ENCODE results near the gene AAMP. TPM values are rescaled to one million over a fixed set of nuclear protein-coding genes. Genes with fewer than 3 reads are reported as not detected.

The AAMP gene
- polyA plus RNA-seq, 10 donors, result 70.4 to 105 (median 83.8) TPM

DNA sequence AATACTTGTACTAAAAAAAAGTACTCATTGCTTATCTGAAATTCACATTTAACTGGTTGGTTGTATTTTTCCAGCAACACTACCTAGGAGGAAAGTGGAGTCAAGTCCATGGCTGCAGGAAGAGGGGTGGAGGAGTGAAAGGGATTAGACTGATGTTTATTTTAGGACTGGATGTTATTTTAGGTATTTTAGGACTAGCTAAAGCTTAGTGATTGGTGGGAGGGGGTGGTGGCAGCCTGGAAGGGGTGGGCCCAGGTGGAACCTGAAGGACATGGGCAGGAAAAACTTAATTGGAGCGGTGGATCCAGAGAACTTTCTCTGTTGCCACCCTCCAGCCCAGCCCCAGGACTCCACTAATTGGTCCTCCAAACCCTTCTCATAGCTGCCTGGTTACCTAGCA is 26.3 kb upstream of the AAMP start:
- DNase-seq, result no peak

GRCh38 chr2:218295029-218295428 is 25.1 kb upstream of the AAMP start:
- DNase-seq, result no peak

- no peak for DNase-seq
Observed at GRCh38 chr2:218294430-218295022, 24.6 kb upstream of the AAMP start.

DNA sequence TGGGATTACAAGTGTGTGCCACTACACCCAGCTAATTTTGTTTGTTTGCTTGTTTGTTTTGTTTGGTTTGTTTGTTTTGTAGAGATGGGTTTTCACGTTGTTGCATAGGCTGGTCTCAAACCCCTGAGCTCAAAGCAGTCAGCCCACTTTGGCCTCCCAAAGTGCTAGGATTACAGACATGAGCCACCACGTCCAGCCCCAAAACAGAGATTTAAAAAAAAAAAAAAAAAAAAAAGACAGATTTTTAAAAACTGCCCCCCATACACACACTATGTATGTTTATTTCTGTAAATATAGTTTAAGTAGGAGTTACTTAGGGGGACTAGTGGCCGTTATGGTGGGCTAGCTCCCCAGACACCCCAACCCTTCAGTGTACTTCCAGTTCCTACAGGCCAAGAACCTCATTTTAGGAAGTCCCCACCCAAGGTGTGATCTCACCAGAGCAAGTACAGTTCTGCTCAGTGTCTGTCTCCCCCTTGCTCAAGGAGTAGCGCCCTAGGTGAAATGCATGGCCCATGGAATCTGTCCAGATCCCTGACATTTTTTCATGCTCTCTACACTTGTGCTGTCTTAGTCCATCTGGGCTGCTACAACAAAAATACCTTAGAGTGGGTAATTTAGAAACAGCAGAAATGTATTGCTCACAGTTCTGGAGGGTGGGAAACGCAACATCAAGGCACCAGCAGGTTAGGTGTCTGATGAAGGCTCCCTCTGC is 23.9 kb upstream of the AAMP start:
- no peak for DNase-seq

- peak; percentile 74 to 92 (median 85) for DNase-seq
Observed at GRCh38 chr2:218292048-218293014, 22.4 kb upstream of the AAMP start, which contains the start of gene TMBIM1. Gene TMBIM1 (minus strand): TSS chr2:218292503. CDS start chr2:218282141, 10,362 bp downstream.

DNA sequence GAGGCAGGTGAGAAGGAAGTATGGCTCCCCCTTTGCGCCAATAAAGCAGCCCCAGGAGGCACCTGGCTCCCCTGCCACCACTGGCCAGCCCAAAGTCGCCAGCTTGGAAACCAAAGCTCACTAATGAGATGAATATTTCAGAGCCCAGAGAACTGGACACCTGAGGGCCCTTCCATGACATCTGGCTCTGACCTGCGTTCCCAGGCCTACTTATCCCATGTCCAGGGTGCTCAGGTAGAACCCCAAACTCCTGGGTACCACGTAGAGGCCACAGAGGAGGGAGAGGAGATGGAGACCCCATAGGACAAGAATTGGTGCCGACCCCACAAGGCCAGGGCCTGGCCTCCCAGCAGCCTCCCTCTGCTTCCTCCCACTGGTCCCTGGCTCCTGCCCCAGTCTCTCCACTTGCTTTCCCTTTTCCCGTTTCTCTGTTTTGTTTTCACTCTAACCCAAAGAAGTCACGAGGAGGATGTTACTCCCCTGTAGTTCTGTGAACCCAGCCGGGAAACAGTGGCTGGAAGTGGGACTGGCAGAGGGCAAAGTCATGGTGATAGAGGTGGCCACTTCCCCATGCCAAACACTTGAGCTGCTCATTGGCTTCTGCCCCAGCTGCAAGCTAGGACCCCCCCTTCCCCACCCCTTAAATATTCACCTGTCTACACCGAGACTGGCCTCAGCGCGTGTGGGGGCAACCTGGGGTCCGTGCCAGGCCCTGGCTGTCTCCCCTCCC is 21.5 kb upstream of the AAMP start:
- DNase-seq, result no peak

DNA sequence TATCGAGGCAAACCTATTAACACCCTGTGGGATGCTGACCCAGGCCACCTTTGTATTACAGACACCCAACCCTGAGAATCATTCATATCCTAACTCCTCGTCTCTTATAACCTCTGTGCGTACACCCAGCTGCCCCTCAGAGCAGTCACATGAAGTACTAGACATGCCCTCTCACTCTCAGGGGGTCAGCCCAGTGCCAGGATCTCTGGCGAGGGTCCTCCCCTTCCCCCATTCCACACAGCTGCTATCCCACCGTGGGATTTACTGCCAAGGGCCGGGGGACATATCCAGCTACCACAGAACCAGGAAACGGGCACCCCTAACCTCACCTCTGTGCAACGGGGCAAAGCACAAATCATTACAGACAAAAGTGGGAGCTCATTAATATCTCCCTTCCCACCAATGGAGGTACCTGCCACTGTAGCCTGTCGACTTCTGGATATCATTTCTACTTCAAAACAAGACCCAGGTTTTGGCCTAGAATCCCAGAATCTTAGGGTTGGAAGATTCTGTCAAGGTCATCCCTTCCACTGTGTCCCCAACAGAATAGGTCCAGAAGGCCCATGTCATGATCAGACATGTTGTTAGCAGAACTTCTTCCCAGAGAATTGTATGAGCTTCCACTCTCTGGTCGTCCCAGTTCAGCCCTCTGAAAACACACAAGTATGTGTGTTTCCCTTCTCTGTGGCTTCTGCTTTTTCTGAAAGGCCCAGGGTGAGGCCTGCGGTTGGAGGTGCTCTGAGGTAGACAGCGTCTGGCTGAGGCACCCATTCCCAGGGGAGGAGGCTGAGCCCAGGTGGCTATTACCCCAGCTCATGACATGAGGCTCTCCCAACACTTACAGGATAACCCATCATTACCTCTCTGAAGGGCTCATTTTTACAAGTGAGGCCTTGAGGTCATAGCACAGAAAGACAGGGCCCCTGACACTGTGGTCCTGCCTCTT is 20.7 kb upstream of the AAMP start:
- no peak for DNase-seq

DNA sequence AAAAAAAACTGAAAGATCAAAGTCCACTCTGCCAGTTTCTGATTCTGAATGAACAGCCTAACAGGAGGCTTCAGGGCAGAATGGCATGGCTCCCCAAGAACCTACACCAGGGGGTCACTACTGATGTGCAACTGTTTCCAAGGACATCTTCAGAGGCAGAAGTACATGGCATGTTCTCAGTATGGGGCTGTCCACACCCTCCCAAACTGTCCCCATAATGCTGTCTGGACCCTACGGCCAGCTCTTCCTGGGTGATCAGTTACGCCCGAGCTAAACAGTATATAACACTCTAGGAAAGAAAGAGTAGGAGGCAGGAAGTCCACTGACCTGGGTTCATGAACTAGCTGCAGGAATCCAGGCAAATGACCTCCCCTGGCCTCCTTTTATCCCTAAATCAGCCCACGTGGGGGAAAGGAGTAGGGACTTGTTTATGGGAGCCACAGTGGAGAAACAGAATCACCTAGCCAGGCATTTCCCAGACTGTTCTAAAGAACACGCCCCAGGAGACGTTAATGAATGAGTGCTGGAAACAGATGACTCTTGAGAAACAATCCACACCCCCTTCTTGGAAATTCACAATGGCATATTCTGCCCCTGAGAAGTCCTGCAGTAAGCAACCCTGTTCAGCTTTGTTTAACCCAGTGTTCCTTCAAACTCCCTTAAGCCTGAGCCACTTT is 19.8 kb upstream of the AAMP start:
- DNase-seq, result peak in 1 of 3 donors; percentile 36

- peak; percentile 93 to 96 (median 94) for DNase-seq
Observed at GRCh38 chr2:218286570-218287459, 16.9 kb upstream of the AAMP start.

DNA sequence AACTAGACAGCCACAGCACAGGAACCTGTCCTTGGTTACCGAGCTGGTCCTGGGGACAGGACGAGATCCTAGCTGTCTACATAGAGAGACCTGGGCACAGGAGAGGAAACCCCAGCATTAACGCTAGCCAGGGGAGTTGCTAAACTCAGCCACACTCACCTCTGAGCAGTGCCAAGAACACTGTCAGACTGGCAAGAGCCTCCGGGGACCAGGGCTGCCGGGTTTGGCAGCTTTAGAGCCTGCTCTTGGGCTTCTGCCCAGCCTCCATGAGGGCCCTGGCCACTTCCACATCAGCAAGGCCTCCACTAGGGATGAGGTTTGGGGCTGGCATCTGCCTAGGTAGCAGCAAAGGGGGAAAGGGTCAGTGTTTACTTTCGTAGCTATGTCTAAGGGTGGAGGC is 15.7 kb upstream of the AAMP start:
- no peak for DNase-seq

DNA sequence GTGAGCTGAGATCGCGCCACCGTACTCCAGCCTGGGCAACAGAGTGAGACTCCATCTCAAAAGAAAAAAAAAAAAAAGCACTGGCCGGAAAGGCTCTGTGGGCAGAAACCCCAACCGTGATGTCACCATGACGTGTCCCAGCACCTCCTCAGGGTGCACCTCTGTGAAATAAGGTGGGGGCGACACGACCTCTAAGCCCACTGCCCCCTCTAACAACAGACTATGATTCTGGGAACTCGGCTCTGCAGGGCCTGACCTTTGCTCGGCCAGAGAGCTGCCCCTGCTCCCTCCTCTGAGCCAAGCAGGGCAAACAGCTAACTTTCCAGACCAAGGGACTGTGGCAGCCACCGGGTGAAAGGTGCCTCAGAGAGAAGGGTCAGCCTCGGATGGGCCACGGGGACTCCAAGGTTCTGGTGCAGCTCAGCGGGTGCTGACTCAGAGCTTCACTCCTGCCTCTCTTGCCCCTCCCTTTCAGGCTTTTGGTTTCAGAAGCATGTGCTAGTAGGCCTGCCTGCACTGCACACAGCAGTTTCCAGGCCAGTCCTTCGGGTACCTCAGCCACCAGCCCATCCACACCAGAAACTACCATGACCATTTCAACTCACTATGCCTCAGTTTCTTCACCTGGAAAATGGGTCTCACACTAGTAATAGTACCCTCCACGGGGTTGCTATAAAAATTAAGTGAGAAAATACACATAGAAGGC is 14.3 kb upstream of the AAMP start:
- DNase-seq, result no peak

GRCh38 chr2:218282173-218282991 is 12.4 kb upstream of the AAMP start:
- no peak for DNase-seq

DNA sequence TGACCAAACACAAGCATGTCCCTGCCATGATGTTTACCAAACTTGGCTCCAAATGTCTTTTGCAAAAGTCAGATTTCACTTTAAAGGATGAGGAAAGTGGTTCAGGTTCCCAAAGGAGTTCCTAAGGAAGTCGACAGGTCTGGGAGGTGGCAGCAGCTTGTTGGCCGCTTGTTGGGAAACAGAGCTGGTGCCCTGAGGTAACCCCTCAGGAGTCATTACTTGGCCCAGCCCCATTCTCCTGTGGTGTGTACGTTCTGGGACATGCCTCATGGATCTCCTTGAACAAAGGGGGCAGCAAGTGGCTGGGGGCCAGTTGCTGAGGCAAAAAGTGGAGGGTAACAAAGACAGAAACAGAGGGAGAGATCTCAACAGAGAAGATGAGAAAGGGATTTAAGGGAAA is 11.5 kb upstream of the AAMP start:
- no peak for DNase-seq

DNA sequence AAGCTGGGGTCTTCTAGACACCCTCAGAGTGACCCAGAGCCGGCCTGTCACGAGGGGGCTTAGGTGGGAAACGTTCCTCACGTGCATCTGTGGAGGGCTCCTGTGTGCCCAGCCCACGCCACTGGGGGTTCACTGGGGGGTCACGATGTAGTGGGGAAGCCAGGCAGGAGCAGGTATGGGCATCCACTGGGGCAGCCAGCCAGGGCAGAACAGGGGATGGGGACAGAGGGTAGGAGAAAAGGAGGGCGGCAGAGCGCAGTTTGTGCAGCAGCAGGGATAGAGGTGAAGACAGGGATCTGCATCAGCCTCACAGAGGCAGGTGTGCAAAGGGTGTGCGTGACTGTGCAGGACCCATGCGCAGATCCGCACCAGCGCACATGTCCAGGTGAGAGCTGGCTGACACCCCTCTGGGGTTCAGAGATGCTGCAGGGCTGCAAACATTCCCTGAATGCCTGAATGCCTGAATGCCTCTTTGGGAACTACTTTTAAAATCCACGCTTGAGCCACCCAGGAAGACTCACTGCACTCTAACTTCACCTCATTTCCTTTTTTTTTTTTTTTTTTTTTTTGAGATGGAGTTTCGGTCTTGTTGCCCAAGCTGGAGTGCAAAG is 10.4 kb upstream of the AAMP start:
- DNase-seq, result no peak

DNA sequence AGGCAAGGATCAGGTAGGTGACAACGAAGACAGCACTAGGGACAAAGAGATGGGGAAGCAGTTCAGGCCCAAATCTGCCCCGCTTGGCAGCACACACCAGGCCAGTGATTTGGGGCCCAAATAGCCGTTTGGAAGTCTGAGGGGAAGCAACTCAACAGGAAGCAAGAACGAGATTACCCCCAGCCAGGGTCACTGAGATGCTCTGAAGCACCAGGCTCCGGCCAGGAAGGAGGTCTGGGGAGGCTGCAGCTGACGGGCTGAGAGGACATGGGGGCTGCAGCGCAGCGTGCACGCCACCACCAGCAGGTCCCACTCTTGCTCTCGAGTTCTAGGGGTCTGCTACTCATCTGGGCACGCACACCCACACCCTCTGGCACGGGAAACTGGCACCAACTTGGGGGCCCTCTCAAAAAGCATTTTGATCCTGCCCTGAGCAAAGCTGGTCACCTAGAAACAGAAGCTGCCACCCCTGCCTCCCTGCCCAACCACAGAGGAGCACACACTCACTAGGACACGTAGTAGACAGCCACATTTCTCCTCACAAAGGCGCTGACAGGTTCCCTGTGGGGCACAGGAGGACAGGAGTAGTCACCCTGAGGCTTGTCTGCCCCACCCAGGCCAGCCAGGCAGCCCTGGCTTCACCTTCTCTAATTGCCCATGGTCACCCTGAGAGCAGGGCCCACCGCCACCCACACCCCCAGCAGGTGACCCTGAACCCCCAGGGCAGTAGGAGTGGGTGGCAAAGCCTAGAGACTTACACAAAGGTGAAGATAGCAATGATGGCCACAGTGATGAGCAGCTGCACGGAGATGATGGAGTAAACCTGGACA is 8.8 kb upstream of the AAMP start:
- DNase-seq, result no peak

DNA sequence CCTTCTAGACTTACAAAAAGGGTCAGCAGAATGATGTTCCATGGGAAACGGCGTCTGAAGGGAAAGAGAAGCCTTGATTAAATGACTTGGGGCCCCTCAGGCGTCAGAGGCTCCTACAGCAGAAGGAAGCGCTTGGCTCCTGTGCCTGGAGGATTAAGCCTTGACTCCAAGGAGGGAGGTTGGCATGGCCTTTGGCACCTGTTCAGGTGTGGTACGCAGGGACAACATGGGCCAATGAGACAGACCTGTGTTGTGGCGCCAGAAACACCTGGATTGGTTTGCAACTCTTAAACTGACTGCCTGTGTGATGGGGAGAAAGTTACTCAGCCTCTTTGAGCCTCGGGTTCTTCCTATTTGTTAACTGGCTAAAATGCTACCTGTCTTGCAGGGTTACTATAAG is 8.0 kb upstream of the AAMP start:
- DNase-seq, result no peak
